ENCODE results near the gene WFDC9. TPM values are rescaled to one million over a fixed set of nuclear protein-coding genes. Genes with fewer than 3 reads are reported as not detected.

The WFDC9 gene
- total RNA-seq, 1 donor from 2014 or later, result not detected

- Mint-ChIP-seq H3K27ac (ENCODE audit: unreplicated experiment) (no peak overlapping the region), H3K27me3 (ENCODE audit: unreplicated experiment) (no peaks in the 10 kb centered on the region), H3K9me3 (ENCODE audit: unreplicated experiment) (no peaks in the 10 kb centered on the region), H3K4me3 (ENCODE audit: unreplicated experiment) (no peak overlapping the region), H3K36me3 (ENCODE audit: low read depth, unreplicated experiment) (no peaks in the 10 kb centered on the region), H3K4me1 (ENCODE audit: unreplicated experiment) (no peaks in the 10 kb centered on the region)
- TF ChIP-seq CTCF (IDR thresholded peaks at IDR 0.05; ENCODE audit: unreplicated experiment), result no peak
- DNase-seq (ENCODE audit: low spot score), result no peak
Observed at GRCh38 chr20:45636513-45636912, 5.4 kb upstream of the WFDC9 start.

- no peaks in the 10 kb centered on the region for H3K9me3 Mint-ChIP-seq (ENCODE audit: unreplicated experiment)
Observed at GRCh38 chr20:45630371-45630770, 713 bp downstream of the WFDC9 start.

GRCh38 chr20:45629496-45630100 lies 1.5 kb downstream of the WFDC9 start, which contains the start of gene WFDC10A:
TSS of gene WFDC10A (plus strand) at chr20:45629739. CDS start at chr20:45629814, 75 bp downstream.
- no peaks in the 10 kb centered on the region for H3K9me3 Mint-ChIP-seq (ENCODE audit: unreplicated experiment)
- peak; percentile 44 for DNase-seq (ENCODE audit: low spot score)
- peak; percentile 66 for TF ChIP-seq CTCF (IDR thresholded peaks at IDR 0.05; ENCODE audit: unreplicated experiment)
- no peaks in the 10 kb centered on the region for H3K4me1 Mint-ChIP-seq (ENCODE audit: unreplicated experiment)
- no peak within 1 kb of the TSS for H3K27ac Mint-ChIP-seq (ENCODE audit: unreplicated experiment)
- H3K27me3 Mint-ChIP-seq (ENCODE audit: unreplicated experiment), result no peaks in the 10 kb centered on the region
- no peaks in the 10 kb centered on the region for H3K36me3 Mint-ChIP-seq (ENCODE audit: low read depth, unreplicated experiment)
- H3K4me3 Mint-ChIP-seq (ENCODE audit: unreplicated experiment), result no peak within 1 kb of the TSS

More at GRCh38 chr20:45630371-45630770, 713 bp downstream of the WFDC9 start:
- DNase-seq (ENCODE audit: low spot score), result no peak
- Mint-ChIP-seq H3K36me3 (ENCODE audit: low read depth, unreplicated experiment) (no peaks in the 10 kb centered on the region), H3K4me1 (ENCODE audit: unreplicated experiment) (no peaks in the 10 kb centered on the region), H3K27me3 (ENCODE audit: unreplicated experiment) (no peaks in the 10 kb centered on the region), H3K27ac (ENCODE audit: unreplicated experiment) (no peak overlapping the region), H3K4me3 (ENCODE audit: unreplicated experiment) (no peak overlapping the region)
- no peak for TF ChIP-seq CTCF (IDR thresholded peaks at IDR 0.05; ENCODE audit: unreplicated experiment)

GRCh38 chr20:45626540-45626939 lies 4.5 kb downstream of the WFDC9 start:
- H3K27ac Mint-ChIP-seq (ENCODE audit: unreplicated experiment), result no peak overlapping the region
- no peaks in the 10 kb centered on the region for H3K9me3 Mint-ChIP-seq (ENCODE audit: unreplicated experiment)
- TF ChIP-seq CTCF (IDR thresholded peaks at IDR 0.05; ENCODE audit: unreplicated experiment), result no peak
- no peaks in the 10 kb centered on the region for H3K27me3 Mint-ChIP-seq (ENCODE audit: unreplicated experiment)
- no peaks in the 10 kb centered on the region for H3K4me1 Mint-ChIP-seq (ENCODE audit: unreplicated experiment)
- no peak overlapping the region for H3K4me3 Mint-ChIP-seq (ENCODE audit: unreplicated experiment)
- DNase-seq (ENCODE audit: low spot score), result no peak
- no peaks in the 10 kb centered on the region for H3K36me3 Mint-ChIP-seq (ENCODE audit: low read depth, unreplicated experiment)

GRCh38 chr20:45621593-45621992 lies 9.5 kb downstream of the WFDC9 start:
- H3K27ac Mint-ChIP-seq (ENCODE audit: unreplicated experiment), result no peak overlapping the region
- no peak for TF ChIP-seq CTCF (IDR thresholded peaks at IDR 0.05; ENCODE audit: unreplicated experiment)
- no peaks in the 10 kb centered on the region for H3K4me1 Mint-ChIP-seq (ENCODE audit: unreplicated experiment)
- no peaks in the 10 kb centered on the region for H3K9me3 Mint-ChIP-seq (ENCODE audit: unreplicated experiment)
- no peak overlapping the region for H3K4me3 Mint-ChIP-seq (ENCODE audit: unreplicated experiment)
- DNase-seq (ENCODE audit: low spot score), result no peak
- H3K27me3 Mint-ChIP-seq (ENCODE audit: unreplicated experiment), result no peaks in the 10 kb centered on the region
- no peaks in the 10 kb centered on the region for H3K36me3 Mint-ChIP-seq (ENCODE audit: low read depth, unreplicated experiment)

All from endothelial cell (in vitro differentiated cells).